B cell (primary cell): ENCODE measurements around the gene SHC4. TPM values are rescaled to one million over a fixed set of nuclear protein-coding genes. Genes with fewer than 3 reads are reported as not detected.

Experiments used
- ATAC-seq: fragments of 200-7000 bp; cut with Tn5 transposase; one replicate; pipeline ENCODE4 v1.10.0; 2021; ENCODE audit warnings: low read depth, mild to moderate bottlenecking, moderate number of reproducible peaks, moderate library complexity
- CTCF ChIA-PET: fragments of 350-600 bp; sonication (Branson Sonifier 250); formaldehyde crosslinking; loops from one replicate; lab custom pipeline; 2021; ENCODE audit warnings: antibody characterized with exemption, inconsistent platforms; lab: Charles Lee
- POLR2A ChIA-PET: fragments of 350-600 bp; sonication (Branson Sonifier 250); formaldehyde crosslinking; loops from one replicate; lab custom pipeline; 2021; ENCODE audit warnings: antibody characterized with exemption; lab: Charles Lee
- DNase-seq: peaks from one replicate; pipeline ENCODE4 v3.0.0; 2013
- H2AFZ ChIP-seq: 2 replicates; pipeline ENCODE4 v1.6.1; 2012; ENCODE audit warnings: mild to moderate bottlenecking, low read depth, low read length; ENCODE audit not compliant: insufficient read depth, poor library complexity, severe bottlenecking
- H3K27ac ChIP-seq, 2 donors: 1 replicate in 1 of 2; 2 replicates in 1 of 2; pipeline ENCODE4 v1.5.1; 2012 to 2013; ENCODE audit warnings: low read length in 2 of 2, mild to moderate bottlenecking in 2 of 2, moderate library complexity in 1 of 2
- H3K27me3 ChIP-seq, 4 experiments: fragments of 200-600 bp in 1 of 4; sonication (generic) in 1 of 4; replicated peaks in 1 of 4; 1 replicate in 2 of 4; 2 replicates in 2 of 4; pipeline versions ENCODE4 v1.6.1 to v1.7.0; 2013 to 2016; ENCODE audit warnings: low read length in 3 of 4, mild to moderate bottlenecking in 2 of 4, mixed read lengths in 1 of 4, moderate library complexity in 1 of 4; ENCODE audit not compliant: insufficient read depth in 4 of 4, control insufficient read depth in 3 of 4; ENCODE audit errors: control extremely low read depth in 1 of 4
- H3K36me3 ChIP-seq, 2 experiments: replicated peaks in 1 of 2; 1 replicate in 1 of 2; 2 replicates in 1 of 2; pipeline versions ENCODE4 v1.6.1 to v1.7.1; 2013; ENCODE audit warnings: low read length in 1 of 2; ENCODE audit not compliant: insufficient read depth in 2 of 2, control insufficient read depth in 1 of 2; ENCODE audit errors: control extremely low read depth in 1 of 2, extremely low read depth in 1 of 2
- H3K4me1 ChIP-seq, 2 donors: fragments of 200-600 bp in 1 of 2; sonication (generic) in 1 of 2; 1 replicate in 1 of 2; 2 replicates in 1 of 2; pipeline versions ENCODE4 v1.5.1 to v1.6.1; 2013 to 2017; ENCODE audit warnings: low read length in 2 of 2; ENCODE audit not compliant: control insufficient read depth in 2 of 2, insufficient read depth in 2 of 2
- H3K4me2 ChIP-seq: replicated peaks from 2 replicates; pipeline ENCODE3; 2012; ENCODE audit warnings: mild to moderate bottlenecking, low read depth, low read length; ENCODE audit not compliant: poor library complexity, severe bottlenecking
- H3K4me3 ChIP-seq, 5 experiments: fragments of 200-600 bp in 1 of 5; sonication (generic) in 1 of 5; 1 replicate in 3 of 5; 2 replicates in 2 of 5; pipeline versions ENCODE4 v1.5.1 to v1.7.0; 2011 to 2016; ENCODE audit warnings: low read length in 4 of 5, mild to moderate bottlenecking in 4 of 5, low read depth in 2 of 5, control low read depth in 1 of 5, moderate library complexity in 1 of 5; ENCODE audit not compliant: insufficient read depth in 1 of 5; ENCODE audit errors: control extremely low read depth in 1 of 5, extremely low read depth in 1 of 5
- H3K79me2 ChIP-seq: fragments of 200-600 bp; sonication (generic); one replicate; pipeline ENCODE4 v1.6.0; 2016; ENCODE audit warnings: low read length; ENCODE audit not compliant: control insufficient read depth, insufficient read depth
- H3K9ac ChIP-seq: fragments of 200-600 bp; sonication (generic); 2 replicates; pipeline ENCODE4 v1.6.1; 2017; ENCODE audit warnings: mild to moderate bottlenecking, low read length, moderate library complexity
- H3K9me3 ChIP-seq, 3 donors: one replicate each; pipeline versions ENCODE4 v1.6.1 to v1.7.1; 2013; ENCODE audit warnings: low read length in 2 of 3; ENCODE audit not compliant: control insufficient read depth in 2 of 3, insufficient read depth in 1 of 3; ENCODE audit errors: control extremely low read depth in 1 of 3
- H4K20me1 ChIP-seq: 2 replicates; pipeline ENCODE4 v1.6.0; 2012; ENCODE audit warnings: mild to moderate bottlenecking, low read length; ENCODE audit not compliant: insufficient read depth, control insufficient read depth, poor library complexity, severe bottlenecking
- H3K27ac Mint-ChIP-seq: one replicate; pipeline ENCODE4 v1.8.0; 2021; ENCODE audit warnings: mixed read lengths
- H3K27me3 Mint-ChIP-seq: one replicate; pipeline ENCODE4 v1.8.0; 2021; ENCODE audit warnings: mixed read lengths
- H3K4me1 Mint-ChIP-seq: one replicate; pipeline ENCODE4 v1.8.0; 2021; ENCODE audit warnings: mixed read lengths
- H3K4me3 Mint-ChIP-seq: one replicate; pipeline ENCODE4 v1.8.0; 2021; ENCODE audit warnings: mixed read lengths
- H3K9me3 Mint-ChIP-seq: one replicate; pipeline ENCODE4 v1.8.0; 2022; ENCODE audit warnings: mixed read lengths; ENCODE audit not compliant: insufficient read depth
- EZH2 ChIP-seq: IDR thresholded peaks from 2 replicates; pipeline ENCODE4 v1.6.1; 2012; ENCODE audit warnings: borderline replicate concordance, low read depth, mild to moderate bottlenecking, moderate library complexity, low read length; ENCODE audit not compliant: insufficient read depth, poor library complexity, severe bottlenecking
- intact Hi-C: fragments of 100-400 bp; cut with micrococcal nuclease; formaldehyde crosslinking; loops from one replicate; pipeline ENCODE4 v1.10.0; 2022
- polyA plus RNA-seq: library from polyadenylated mRNA; depleted of rRNA; stranded (reverse); fragments of >200 nt; gene quantifications from 2 replicates; pipeline ENCODE4 v1.2.3, GENCODE V29; 2012
- total RNA-seq, 2 donors: library from RNA; stranded (reverse); fragments of 120-200 nt in 1 of 2; gene quantifications; 1 replicate in 1 of 2; 2 replicates in 1 of 2; pipeline versions ENCODE4 v1.2.3 to v1.2.4, GENCODE V29; 2013 to 2022
- TF ChIP-seq, protein P1 (sequence below): fragments of 200-600 bp; IDR thresholded peaks from one replicate; pipeline ENCODE4 v1.8.0; 2022; ENCODE audit warnings: antibody characterized with exemption, mild to moderate bottlenecking

The SHC4 gene
- total and polyA plus RNA-seq, 2 donors (not counting 1 experiment from before 2014, with no cell fraction given), result 0.04 to 0.69 TPM

GRCh38 chr15:48832648-48833047 is 131.1 kb downstream of the SHC4 start:
- H3K9me3 Mint-ChIP-seq, result peaks cover 8% of the 10 kb centered on the region
- Histone ChIP-seq H3K36me3 (no peaks in the 10 kb centered on the region), H3K27ac (no peak overlapping the region), H3K79me2 (no peaks in the 10 kb centered on the region), H3K4me2 (no peak overlapping the region), H3K27me3 (no peaks in the 10 kb centered on the region), H3K4me3 (no peak overlapping the region), H3K4me1 (no peaks in the 10 kb centered on the region), H3K9ac (no peak overlapping the region), H2AFZ (no peak overlapping the region), H3K9me3 (peaks cover 0 to 13% (median 9%) of the 10 kb centered on the region in 3 donors), H4K20me1 (no peaks in the 10 kb centered on the region)
- ChIA-PET CTCF (no interaction called here), POLR2A (no interaction called here)
- no peak overlapping the region for H3K4me3 Mint-ChIP-seq
- no peak overlapping the region for H3K27ac Mint-ChIP-seq
- peaks cover 32% of the 10 kb centered on the region for H3K27me3 Mint-ChIP-seq
- intact Hi-C loops, result no loop called here
- ATAC-seq, result no peak
- TF ChIP-seq, protein P1, sequence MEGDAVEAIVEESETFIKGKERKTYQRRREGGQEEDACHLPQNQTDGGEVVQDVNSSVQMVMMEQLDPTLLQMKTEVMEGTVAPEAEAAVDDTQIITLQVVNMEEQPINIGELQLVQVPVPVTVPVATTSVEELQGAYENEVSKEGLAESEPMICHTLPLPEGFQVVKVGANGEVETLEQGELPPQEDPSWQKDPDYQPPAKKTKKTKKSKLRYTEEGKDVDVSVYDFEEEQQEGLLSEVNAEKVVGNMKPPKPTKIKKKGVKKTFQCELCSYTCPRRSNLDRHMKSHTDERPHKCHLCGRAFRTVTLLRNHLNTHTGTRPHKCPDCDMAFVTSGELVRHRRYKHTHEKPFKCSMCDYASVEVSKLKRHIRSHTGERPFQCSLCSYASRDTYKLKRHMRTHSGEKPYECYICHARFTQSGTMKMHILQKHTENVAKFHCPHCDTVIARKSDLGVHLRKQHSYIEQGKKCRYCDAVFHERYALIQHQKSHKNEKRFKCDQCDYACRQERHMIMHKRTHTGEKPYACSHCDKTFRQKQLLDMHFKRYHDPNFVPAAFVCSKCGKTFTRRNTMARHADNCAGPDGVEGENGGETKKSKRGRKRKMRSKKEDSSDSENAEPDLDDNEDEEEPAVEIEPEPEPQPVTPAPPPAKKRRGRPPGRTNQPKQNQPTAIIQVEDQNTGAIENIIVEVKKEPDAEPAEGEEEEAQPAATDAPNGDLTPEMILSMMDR, result no peak
- TF ChIP-seq EZH2, result no peak
- DNase-seq, result no peak
- no peaks in the 10 kb centered on the region for H3K4me1 Mint-ChIP-seq

- Histone ChIP-seq H3K4me1 (no peaks in the 10 kb centered on the region), H4K20me1 (no peaks in the 10 kb centered on the region), H3K4me2 (no peak overlapping the region), H3K9ac (no peak overlapping the region), H3K79me2 (no peaks in the 10 kb centered on the region), H2AFZ (no peak overlapping the region), H3K4me3 (no peak overlapping the region), H3K27ac (no peak overlapping the region), H3K36me3 (no peaks in the 10 kb centered on the region), H3K27me3 (no peaks in the 10 kb centered on the region), H3K9me3 (peaks cover 0 to 13% (median 9%) of the 10 kb centered on the region in 3 donors)
- peaks cover 16% of the 10 kb centered on the region for H3K27me3 Mint-ChIP-seq
- H3K4me1 Mint-ChIP-seq, result no peaks in the 10 kb centered on the region
- CTCF ChIA-PET, result no interaction called here
- intact Hi-C loops, result no loop called here
- H3K4me3 Mint-ChIP-seq, result no peak overlapping the region
- ATAC-seq (no peak), DNase-seq (no peak)
- H3K27ac Mint-ChIP-seq, result no peak overlapping the region
- TF ChIP-seq EZH2, result no peak
- TF ChIP-seq, protein P1, result no peak
- POLR2A ChIA-PET, result no interaction called here
- peaks cover 6% of the 10 kb centered on the region for H3K9me3 Mint-ChIP-seq
Measured at GRCh38 chr15:48828906-48829305, 134.8 kb downstream of the SHC4 start.
